K562 treated with DMSO at 1 percent for 48 hours (cell line): ENCODE results near the gene NOVA1. TPM values are rescaled to one million over a fixed set of nuclear protein-coding genes. Genes with fewer than 3 reads are reported as not detected.

Experiments
- total RNA-seq: library from RNA; unstranded; fragments of 300-600 nt; gene quantifications from 2 replicates; pipeline ENCODE4 v1.2.3, GENCODE V29; 2022; ENCODE audit warnings: low replicate concordance; ENCODE audit errors: extremely low read depth

Gene NOVA1
- not detected in 2 replicates for total RNA-seq

GRCh38 chr14:26597589-26598080, at the start of gene NOVA1:
NOVA1 (minus strand) TSS chr14:26598033; CDS start chr14:26597436, 597 bp downstream.

